Parathyroid adenoma (tissue), 2 donors: ENCODE data around the gene ANKRD6.
A peak's percentile ranks its signal among the peaks of the same experiment; 100 is the strongest.

Experiments used
- H2AFZ ChIP-seq: fragments of 300-600 bp; sonication (generic); one replicate; pipeline ENCODE4 v1.7.0; 2017; ENCODE audit warnings: antibody characterized with exemption, mild to moderate bottlenecking
- H3K27ac ChIP-seq: fragments of 300-600 bp; sonication (generic); one replicate; pipeline ENCODE4 v1.7.0; 2017
- H3K27me3 ChIP-seq: fragments of 300-600 bp; sonication (generic); one replicate; pipeline ENCODE4 v1.7.0; 2017; ENCODE audit warnings: low read length; ENCODE audit not compliant: control insufficient read depth, insufficient read depth
- H3K36me3 ChIP-seq: fragments of 300-600 bp; sonication (generic); one replicate; pipeline ENCODE4 v1.7.0; 2017; ENCODE audit warnings: low read length; ENCODE audit not compliant: control insufficient read depth, insufficient read depth
- H3K4me1 ChIP-seq: fragments of 300-600 bp; sonication (generic); one replicate; pipeline ENCODE4 v1.7.0; 2017; ENCODE audit warnings: control low read depth
- H3K4me2 ChIP-seq: fragments of 300-600 bp; sonication (generic); one replicate; pipeline ENCODE4 v1.7.0; 2017; ENCODE audit warnings: low read length
- H3K4me3 ChIP-seq: fragments of 300-600 bp; sonication (generic); one replicate; pipeline ENCODE4 v1.7.0; 2017; ENCODE audit warnings: low read depth, low read length
- H3K79me2 ChIP-seq: fragments of 300-600 bp; sonication (generic); one replicate; pipeline ENCODE4 v1.7.0; 2017; ENCODE audit warnings: control low read depth
- H3K9ac ChIP-seq: fragments of 300-600 bp; sonication (generic); one replicate; pipeline ENCODE4 v1.7.0; 2017; ENCODE audit warnings: mild to moderate bottlenecking
- H3K9me3 ChIP-seq: fragments of 300-600 bp; sonication (generic); one replicate; pipeline ENCODE4 v1.7.0; 2017; ENCODE audit warnings: low read length; ENCODE audit not compliant: control insufficient read depth
- TF ChIP-seq, protein P1 (sequence below): fragments of 300-600 bp; sonication (generic); IDR thresholded peaks from one replicate; pipeline ENCODE4 v1.7.0; 2017; ENCODE audit warnings: antibody characterized with exemption, mild to moderate bottlenecking
- donor health status: primary hyperparathyroidism.

ANKRD6 gene

GRCh38 chr6:89411145-89412070 lies 21.5 kb upstream of the ANKRD6 start:
- no peaks in the 10 kb centered on the region for H3K79me2 ChIP-seq
- H3K36me3 ChIP-seq, result no peaks in the 10 kb centered on the region
- peak overlapping the region; percentile 17 for H3K9ac ChIP-seq
- no peaks in the 10 kb centered on the region for H3K27me3 ChIP-seq
- H3K27ac ChIP-seq, result peak overlapping the region; percentile 46
- TF ChIP-seq, protein P1, sequence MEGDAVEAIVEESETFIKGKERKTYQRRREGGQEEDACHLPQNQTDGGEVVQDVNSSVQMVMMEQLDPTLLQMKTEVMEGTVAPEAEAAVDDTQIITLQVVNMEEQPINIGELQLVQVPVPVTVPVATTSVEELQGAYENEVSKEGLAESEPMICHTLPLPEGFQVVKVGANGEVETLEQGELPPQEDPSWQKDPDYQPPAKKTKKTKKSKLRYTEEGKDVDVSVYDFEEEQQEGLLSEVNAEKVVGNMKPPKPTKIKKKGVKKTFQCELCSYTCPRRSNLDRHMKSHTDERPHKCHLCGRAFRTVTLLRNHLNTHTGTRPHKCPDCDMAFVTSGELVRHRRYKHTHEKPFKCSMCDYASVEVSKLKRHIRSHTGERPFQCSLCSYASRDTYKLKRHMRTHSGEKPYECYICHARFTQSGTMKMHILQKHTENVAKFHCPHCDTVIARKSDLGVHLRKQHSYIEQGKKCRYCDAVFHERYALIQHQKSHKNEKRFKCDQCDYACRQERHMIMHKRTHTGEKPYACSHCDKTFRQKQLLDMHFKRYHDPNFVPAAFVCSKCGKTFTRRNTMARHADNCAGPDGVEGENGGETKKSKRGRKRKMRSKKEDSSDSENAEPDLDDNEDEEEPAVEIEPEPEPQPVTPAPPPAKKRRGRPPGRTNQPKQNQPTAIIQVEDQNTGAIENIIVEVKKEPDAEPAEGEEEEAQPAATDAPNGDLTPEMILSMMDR, result no peak
- no peaks in the 10 kb centered on the region for H3K9me3 ChIP-seq
- H2AFZ ChIP-seq, result peak overlapping the region; percentile 98
- H3K4me3 ChIP-seq, result peak overlapping the region; percentile 70
- peaks cover 2% of the 10 kb centered on the region for H3K4me1 ChIP-seq
- peak overlapping the region; percentile 93 for H3K4me2 ChIP-seq

DNA sequence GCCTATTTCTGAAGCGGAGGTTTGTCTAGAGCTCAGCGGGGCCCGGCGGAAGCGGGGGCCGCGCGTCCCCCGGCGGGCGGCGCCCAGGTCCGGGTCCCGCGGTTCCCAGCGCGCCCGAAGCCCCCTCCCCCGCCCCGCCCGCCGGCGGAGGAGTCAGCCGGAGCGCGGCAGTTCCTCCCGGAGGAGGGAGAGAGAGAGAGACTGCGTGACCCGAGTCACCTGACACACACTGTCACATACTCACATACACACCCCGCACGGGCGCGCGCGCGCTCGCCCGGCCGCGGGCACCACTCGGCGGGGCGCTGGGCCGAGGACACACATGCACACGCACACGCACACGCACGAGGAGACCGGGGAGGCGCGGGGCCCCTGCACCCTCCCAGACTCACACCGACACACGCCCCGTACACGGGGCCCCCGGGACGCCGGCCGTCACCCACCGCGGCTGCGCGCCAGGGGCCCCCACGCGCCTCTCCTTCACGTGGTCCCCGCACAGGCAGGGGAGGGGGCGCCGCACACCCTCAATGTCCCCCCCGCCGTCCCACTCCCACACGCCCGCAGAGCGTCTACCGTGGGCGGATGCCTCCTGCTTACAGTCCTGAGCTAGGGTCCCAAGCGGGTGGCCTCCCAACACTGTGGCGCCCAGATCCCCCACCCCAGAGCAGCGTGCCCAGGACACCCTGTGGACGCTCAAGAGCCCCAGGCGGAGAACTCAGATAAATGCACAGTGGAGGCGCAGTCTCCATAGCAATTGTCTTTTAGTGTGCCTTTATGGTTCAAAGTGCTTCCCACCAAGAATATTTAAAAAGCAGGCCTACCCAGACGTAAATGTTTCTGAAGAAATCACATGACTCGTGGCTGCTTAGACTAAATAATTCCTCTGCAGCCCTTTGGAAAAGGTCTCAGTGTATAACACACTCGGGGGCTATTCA lies 20.6 kb upstream of the ANKRD6 start, which contains the start of gene RRAGD:
RRAGD (minus strand) TSS at position 203 of the 935 bp plus-strand sequence. CDS start 280 bp downstream, outside the sequence.
- no peaks in the 10 kb centered on the region for H3K9me3 ChIP-seq
- TF ChIP-seq, protein P1, result no peak
- no peaks in the 10 kb centered on the region for H3K27me3 ChIP-seq

GRCh38 chr6:89413006-89413400 lies 19.9 kb upstream of the ANKRD6 start:
- no peak overlapping the region for H3K9ac ChIP-seq
- H3K4me2 ChIP-seq, result peak overlapping the region; percentile 93
- no peaks in the 10 kb centered on the region for H3K27me3 ChIP-seq
- no peaks in the 10 kb centered on the region for H3K79me2 ChIP-seq
- H3K36me3 ChIP-seq, result no peaks in the 10 kb centered on the region
- TF ChIP-seq, protein P1, result no peak
- H2AFZ ChIP-seq, result peak overlapping the region; percentile 98
- no peak overlapping the region for H3K27ac ChIP-seq
- no peaks in the 10 kb centered on the region for H3K9me3 ChIP-seq
- H3K4me3 ChIP-seq, result peak overlapping the region; percentile 70
- H3K4me1 ChIP-seq, result peaks cover 2% of the 10 kb centered on the region

More for the DNA sequence above, 20.6 kb upstream of the ANKRD6 start, which contains the start of gene RRAGD:
- H3K4me1 ChIP-seq, result peaks cover 2% of the 10 kb centered on the region
- peak within 1 kb of the TSS; percentile 93 for H3K4me2 ChIP-seq
- peak within 1 kb of the TSS; percentile 98 for H2AFZ ChIP-seq
- H3K4me3 ChIP-seq, result peak within 1 kb of the TSS; percentile 70
- no peaks in the 10 kb centered on the region for H3K79me2 ChIP-seq
- H3K36me3 ChIP-seq, result no peaks in the 10 kb centered on the region
- peak within 1 kb of the TSS; percentile 46 for H3K27ac ChIP-seq
- peak within 1 kb of the TSS; percentile 31 for H3K9ac ChIP-seq

DNA sequence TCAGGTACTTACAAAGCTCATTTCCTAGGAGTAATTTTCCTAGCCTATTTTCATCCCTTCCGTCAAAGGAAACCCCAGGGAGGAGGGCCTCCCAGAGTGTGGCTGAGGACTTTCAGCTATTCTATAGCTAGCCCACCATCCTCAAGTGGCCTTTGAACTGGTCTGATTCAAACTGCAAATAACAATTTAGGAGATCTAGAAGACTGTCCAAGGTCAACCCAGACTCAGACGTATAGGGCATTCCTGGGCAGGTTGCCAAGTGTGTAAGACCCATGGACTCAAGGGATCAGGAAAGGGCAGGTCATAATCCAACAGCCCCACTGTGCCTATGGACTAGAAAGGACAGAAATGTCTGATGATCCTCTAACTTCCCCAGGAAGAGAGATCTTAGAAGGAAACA lies 18.7 kb upstream of the ANKRD6 start:
- Histone ChIP-seq H2AFZ (no peak overlapping the region), H3K79me2 (no peaks in the 10 kb centered on the region), H3K27ac (no peak overlapping the region), H3K4me1 (peaks cover 2% of the 10 kb centered on the region), H3K27me3 (no peaks in the 10 kb centered on the region), H3K36me3 (no peaks in the 10 kb centered on the region), H3K9me3 (no peaks in the 10 kb centered on the region), H3K4me3 (no peak overlapping the region), H3K4me2 (no peak overlapping the region), H3K9ac (no peak overlapping the region)
- TF ChIP-seq, protein P1, result no peak
